ENCODE results near the gene P2RX1. TPM values are rescaled to one million over a fixed set of nuclear protein-coding genes. Genes with fewer than 3 reads are reported as not detected.

Gene P2RX1
- total RNA-seq, 1 donor from 2014 or later: 6.8 TPM

DNA sequence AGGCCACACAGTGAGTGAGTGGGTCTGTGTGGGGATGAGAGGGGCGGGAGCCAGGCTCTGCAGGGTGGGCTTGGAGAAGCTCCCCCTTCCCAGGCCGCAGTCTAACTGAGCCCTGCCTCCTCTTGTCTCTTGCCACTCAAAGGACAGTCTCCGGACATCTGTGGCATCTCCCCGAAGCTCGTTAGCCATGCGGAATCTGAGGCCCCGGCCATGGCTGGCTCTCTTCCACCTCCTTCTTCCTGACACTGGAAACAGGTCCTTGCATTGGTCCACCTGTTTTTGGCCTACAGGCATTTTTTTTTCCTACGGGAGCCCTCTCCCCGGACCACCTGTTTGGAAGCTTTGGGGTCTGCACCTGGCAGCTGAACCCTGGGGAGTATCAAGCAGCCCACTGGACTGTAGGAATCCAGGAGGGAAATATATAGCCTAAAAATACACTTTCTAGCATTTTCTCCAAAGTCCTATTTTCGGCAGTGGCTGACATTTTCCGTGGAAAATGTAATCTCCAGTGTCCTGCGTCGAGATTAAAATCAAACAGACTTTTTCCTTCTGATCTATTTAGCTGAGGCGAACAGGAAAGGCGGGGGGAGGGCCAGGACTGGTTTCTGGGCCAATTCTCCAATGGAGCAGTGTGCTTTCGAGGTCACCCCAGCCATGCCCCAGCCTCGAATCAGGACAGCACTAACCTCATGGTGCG lies 38.9 kb upstream of the P2RX1 start:
- intact Hi-C loops (cut with DNase I): no loop called here
- peaks cover 18% of the 10 kb centered on the region for H3K4me1 ChIP-seq
- peaks cover 4% of the 10 kb centered on the region for H3K36me3 ChIP-seq
- TF ChIP-seq, protein P1, sequence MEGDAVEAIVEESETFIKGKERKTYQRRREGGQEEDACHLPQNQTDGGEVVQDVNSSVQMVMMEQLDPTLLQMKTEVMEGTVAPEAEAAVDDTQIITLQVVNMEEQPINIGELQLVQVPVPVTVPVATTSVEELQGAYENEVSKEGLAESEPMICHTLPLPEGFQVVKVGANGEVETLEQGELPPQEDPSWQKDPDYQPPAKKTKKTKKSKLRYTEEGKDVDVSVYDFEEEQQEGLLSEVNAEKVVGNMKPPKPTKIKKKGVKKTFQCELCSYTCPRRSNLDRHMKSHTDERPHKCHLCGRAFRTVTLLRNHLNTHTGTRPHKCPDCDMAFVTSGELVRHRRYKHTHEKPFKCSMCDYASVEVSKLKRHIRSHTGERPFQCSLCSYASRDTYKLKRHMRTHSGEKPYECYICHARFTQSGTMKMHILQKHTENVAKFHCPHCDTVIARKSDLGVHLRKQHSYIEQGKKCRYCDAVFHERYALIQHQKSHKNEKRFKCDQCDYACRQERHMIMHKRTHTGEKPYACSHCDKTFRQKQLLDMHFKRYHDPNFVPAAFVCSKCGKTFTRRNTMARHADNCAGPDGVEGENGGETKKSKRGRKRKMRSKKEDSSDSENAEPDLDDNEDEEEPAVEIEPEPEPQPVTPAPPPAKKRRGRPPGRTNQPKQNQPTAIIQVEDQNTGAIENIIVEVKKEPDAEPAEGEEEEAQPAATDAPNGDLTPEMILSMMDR (IDR thresholded peaks at IDR 0.05): no peak
- DNase-seq: no peak
- no peaks in the 10 kb centered on the region for H3K27me3 ChIP-seq
- no peak overlapping the region for H3K4me3 ChIP-seq
- H3K27ac ChIP-seq: no peak overlapping the region
- H3K9me3 ChIP-seq: no peaks in the 10 kb centered on the region
- no peak for ATAC-seq

DNA sequence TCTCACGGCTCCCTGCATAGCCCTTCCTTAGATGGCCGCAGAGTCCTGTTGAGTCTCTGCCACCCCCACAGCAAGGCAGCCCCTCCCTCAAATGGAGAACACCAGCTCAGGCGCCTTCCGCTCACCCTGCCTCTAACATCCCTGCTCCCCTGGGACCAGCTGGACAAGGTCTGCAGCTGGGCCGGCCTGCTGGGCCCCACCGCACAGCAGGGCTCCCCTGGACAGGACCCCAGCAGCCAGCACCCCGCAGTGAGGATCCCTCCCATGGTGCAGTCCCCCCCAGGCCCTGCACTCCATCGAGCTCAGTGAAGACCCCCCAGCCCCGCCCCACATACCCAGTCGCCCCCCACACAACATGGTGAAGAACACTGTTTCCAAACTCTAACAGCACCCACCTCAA lies 37.8 kb upstream of the P2RX1 start:
- no peak for ATAC-seq
- intact Hi-C loops (cut with DNase I): no loop called here

DNA sequence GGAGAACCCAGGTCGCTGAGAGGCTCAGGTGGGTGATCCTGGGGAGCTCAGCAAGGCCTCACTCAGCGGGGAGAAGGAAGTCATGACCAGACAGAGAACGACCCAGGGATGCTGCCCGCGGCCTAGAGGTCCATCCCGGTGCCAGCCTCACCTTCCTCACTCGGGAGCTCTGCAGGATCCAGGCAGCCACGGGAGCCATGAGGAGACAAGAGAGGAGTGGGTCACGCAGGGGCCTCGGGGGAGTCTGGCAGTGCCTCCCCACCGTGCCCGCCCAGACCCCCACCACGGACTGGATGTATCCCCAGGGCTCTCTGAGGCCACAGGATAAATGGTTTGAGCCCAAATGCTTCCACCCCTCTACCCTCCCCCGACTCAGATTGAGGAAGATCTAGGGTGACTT lies 37.3 kb upstream of the P2RX1 start:
- no peak overlapping the region for H3K4me3 ChIP-seq
- TF ChIP-seq, protein P1 (IDR thresholded peaks at IDR 0.05): no peak
- no peak for ATAC-seq
- no peak for DNase-seq
- intact Hi-C loops (cut with DNase I): no loop called here
- H3K4me1 ChIP-seq: peaks cover 8% of the 10 kb centered on the region
- no peaks in the 10 kb centered on the region for H3K27me3 ChIP-seq
- peaks cover 9% of the 10 kb centered on the region for H3K36me3 ChIP-seq
- no peak overlapping the region for H3K27ac ChIP-seq
- no peaks in the 10 kb centered on the region for H3K9me3 ChIP-seq

More for the DNA sequence above, 37.8 kb upstream of the P2RX1 start:
- no peaks in the 10 kb centered on the region for H3K9me3 ChIP-seq
- no peak overlapping the region for H3K4me3 ChIP-seq
- peaks cover 9% of the 10 kb centered on the region for H3K36me3 ChIP-seq
- H3K27ac ChIP-seq: no peak overlapping the region
- no peak for DNase-seq
- no peaks in the 10 kb centered on the region for H3K27me3 ChIP-seq
- H3K4me1 ChIP-seq: peaks cover 9% of the 10 kb centered on the region
- TF ChIP-seq, protein P1 (IDR thresholded peaks at IDR 0.05): no peak

DNA sequence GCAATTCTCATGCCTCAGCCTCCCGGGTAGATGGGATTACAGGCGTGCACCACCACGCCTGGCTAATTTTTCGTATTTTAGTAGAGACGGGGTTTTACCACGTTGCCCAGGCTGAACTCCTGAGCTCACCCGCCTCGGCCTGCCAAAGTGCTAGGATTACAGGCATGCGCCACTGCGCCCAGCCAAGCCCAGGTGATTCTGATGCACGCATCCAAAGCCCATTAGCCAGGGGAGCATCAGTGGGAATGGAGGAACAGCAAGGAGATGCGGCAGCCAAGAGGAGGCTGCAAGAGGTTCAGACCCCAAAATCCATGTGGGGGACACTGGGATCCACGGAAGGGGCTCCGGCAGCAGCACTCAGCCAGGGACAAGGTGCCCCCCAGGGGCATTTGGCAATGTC lies 35.9 kb upstream of the P2RX1 start:
- intact Hi-C loops (cut with DNase I): no loop called here
- no peak for DNase-seq

DNA sequence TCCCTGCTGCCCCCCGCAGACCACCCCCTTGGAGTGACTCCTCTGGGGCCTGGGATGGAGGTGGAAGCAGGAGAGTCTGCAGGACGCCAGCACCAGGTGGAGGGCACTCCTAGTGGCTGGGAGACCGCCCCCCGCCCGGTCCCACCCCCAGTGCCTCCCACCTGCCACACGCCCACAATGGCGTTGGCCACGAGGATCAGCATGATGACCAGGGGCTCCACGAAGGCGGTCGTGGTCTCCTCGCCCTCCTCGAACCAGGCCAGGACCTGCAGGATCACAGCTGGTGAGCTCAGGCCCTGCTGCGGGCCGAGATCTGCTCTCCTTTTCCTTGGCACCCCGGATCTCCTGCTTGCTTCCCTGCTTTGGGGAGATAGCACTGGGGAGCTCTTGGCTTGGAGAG lies 35.2 kb upstream of the P2RX1 start:
- Histone ChIP-seq H3K9me3 (no peaks in the 10 kb centered on the region), H3K4me1 (peaks cover 8% of the 10 kb centered on the region), H3K27ac (no peak overlapping the region), H3K27me3 (no peaks in the 10 kb centered on the region), H3K4me3 (no peak overlapping the region), H3K36me3 (peaks cover 19% of the 10 kb centered on the region)
- DNase-seq (no peak), ATAC-seq (no peak)
- intact Hi-C loops (cut with DNase I): no loop called here
- TF ChIP-seq, protein P1 (IDR thresholded peaks at IDR 0.05): no peak

More for the DNA sequence above, 35.9 kb upstream of the P2RX1 start:
- H3K4me3 ChIP-seq: no peak overlapping the region
- peaks cover 8% of the 10 kb centered on the region for H3K4me1 ChIP-seq
- no peak overlapping the region for H3K27ac ChIP-seq
- peaks cover 15% of the 10 kb centered on the region for H3K36me3 ChIP-seq
- no peaks in the 10 kb centered on the region for H3K9me3 ChIP-seq
- no peak for ATAC-seq
- TF ChIP-seq, protein P1 (IDR thresholded peaks at IDR 0.05): no peak
- H3K27me3 ChIP-seq: no peaks in the 10 kb centered on the region
